GM12878 (cell line): ENCODE results near the gene SLC6A3. TPM values are rescaled to one million over a fixed set of nuclear protein-coding genes. Genes with fewer than 3 reads are reported as not detected.

Source experiments
- ATAC-seq: fragments of 200-7000 bp; cut with Tn5 transposase; 3 replicates; pipeline ENCODE4 v1.9.1; 2020; ENCODE audit warnings: mild to moderate bottlenecking, moderate library complexity
- BruUV-seq: library from RNA; stranded (reverse); fragments of 400-500 nt; replicated peaks from 2 replicates; lab custom pipeline; 2021; lab: Mats Ljungman, UMichigan
- CTCF ChIA-PET: fragments of 300-600 bp; sonication (Branson Sonifier 250); formaldehyde crosslinking; extraction: SDS; loops from one replicate; lab custom pipeline; 2021; ENCODE audit warnings: inconsistent platforms; lab: Yijun Ruan, JAX
- POLR2A ChIA-PET: fragments of 350-600 bp; formaldehyde crosslinking; extraction: SDS; loops from one replicate; lab custom pipeline; 2021; ENCODE audit warnings: inconsistent platforms; lab: Charles Lee
- RAD21 ChIA-PET: fragments of 300-600 bp; sonication (Branson Sonifier 250); formaldehyde crosslinking; loops from one replicate; lab custom pipeline; 2023; ENCODE audit warnings: antibody characterized with exemption; ENCODE audit not compliant: unreplicated experiment; lab: Charles Lee
- SMC1A ChIA-PET: fragments of 300-600 bp; sonication (Branson Sonifier 250); formaldehyde crosslinking; loops from one replicate; lab custom pipeline; 2023; ENCODE audit not compliant: unreplicated experiment, uncharacterized antibody; lab: Charles Lee
- DNase-seq: peaks from one replicate; pipeline ENCODE4 v3.0.0-alpha.2; 2011; ENCODE audit warnings: low read depth, low spot score
- FAIRE-seq: peaks from 3 replicates; lab custom pipeline; 2011; peaks lifted over from hg19 to GRCh38; lab: Jason Lieb, UNC
- H2AFZ ChIP-seq: 2 replicates; pipeline ENCODE4 v1.6.0; 2011; ENCODE audit warnings: low read depth, low read length, control low read depth; ENCODE audit not compliant: control insufficient read depth
- H3K27ac ChIP-seq: 2 replicates; pipeline ENCODE4 v1.5.1; 2011; ENCODE audit warnings: control low read depth; ENCODE audit not compliant: control insufficient read depth, insufficient read depth
- H3K27me3 ChIP-seq, 2 experiments: replicated peaks in 1 of 2; 2 replicates each; pipeline versions ENCODE4 v1.6.0 to v1.6.1; 2011; ENCODE audit warnings: low read length in 1 of 2; ENCODE audit not compliant: control insufficient read depth in 2 of 2, insufficient read depth in 2 of 2
- H3K36me3 ChIP-seq, 2 experiments: 2 replicates each; pipeline ENCODE4 v1.5.1; 2011; ENCODE audit warnings: low read length in 1 of 2; ENCODE audit not compliant: control insufficient read depth in 2 of 2, insufficient read depth in 2 of 2
- H3K4me1 ChIP-seq: 2 replicates; pipeline ENCODE4 v1.6.1; 2011; ENCODE audit warnings: mild to moderate bottlenecking, low read length, moderate library complexity, mixed read lengths; ENCODE audit not compliant: control insufficient read depth, insufficient read depth
- H3K4me2 ChIP-seq: 2 replicates; pipeline ENCODE4 v1.6.0; 2011; ENCODE audit warnings: control low read depth; ENCODE audit not compliant: control insufficient read depth, insufficient read depth
- H3K4me3 ChIP-seq: fragments of 200-600 bp; sonication (generic); 2 replicates; pipeline ENCODE4 v1.5.1; 2016
- H3K79me2 ChIP-seq: 2 replicates; pipeline ENCODE4 v1.6.0; 2011; ENCODE audit warnings: low read length; ENCODE audit not compliant: control insufficient read depth, insufficient read depth
- H3K9ac ChIP-seq: 2 replicates; pipeline ENCODE4 v1.8.0; 2011; ENCODE audit warnings: low read length, control low read depth, mixed read lengths; ENCODE audit not compliant: control insufficient read depth, insufficient read depth
- H3K9me3 ChIP-seq: replicated peaks from 3 replicates; pipeline ENCODE4 v1.5.1; 2011; ENCODE audit warnings: mild to moderate bottlenecking, low read length; ENCODE audit not compliant: control insufficient read depth, insufficient read depth
- H4K20me1 ChIP-seq: 2 replicates; pipeline ENCODE4 v1.6.0; 2011; ENCODE audit not compliant: control insufficient read depth, insufficient read depth
- EGR1 ChIP-seq, 2 experiments: IDR thresholded peaks; 1 replicate in 1 of 2; 2 replicates in 1 of 2; pipeline ENCODE4 v1.6.1; 2011 to 2012; ENCODE audit warnings: low read depth in 2 of 2, low read length in 2 of 2, borderline replicate concordance in 1 of 2, mild to moderate bottlenecking in 1 of 2, moderate library complexity in 1 of 2
- GABPA ChIP-seq: IDR thresholded peaks from 2 replicates; pipeline ENCODE4 v1.6.1; 2014; ENCODE audit warnings: antibody characterized with exemption, low read depth, mild to moderate bottlenecking, inconsistent platforms
- NR2C2 ChIP-seq: IDR thresholded peaks from 2 replicates; pipeline ENCODE4 v1.6.1; 2011; ENCODE audit warnings: borderline replicate concordance, low read depth; ENCODE audit not compliant: control insufficient read depth, insufficient read length
- PKNOX1 ChIP-seq: fragments of 450-650 bp; IDR thresholded peaks from 2 replicates; pipeline ENCODE4 v1.6.1; 2016; ENCODE audit warnings: mild to moderate bottlenecking
- POLR2AphosphoS2 ChIP-seq: IDR thresholded peaks from 2 replicates; pipeline ENCODE4 v1.6.1; 2011; ENCODE audit warnings: low read depth, mild to moderate bottlenecking, low read length, improper control_type of control experiment, moderate library complexity
- RCOR1 ChIP-seq: conservative IDR thresholded peaks from 2 replicates; pipeline ENCODE4 v1.6.1; 2012; ENCODE audit warnings: low read depth, low read length, improper control_type of control experiment
- TCF12 ChIP-seq: IDR thresholded peaks from 2 replicates; pipeline ENCODE4 v1.6.1; 2011; ENCODE audit warnings: low read depth, mild to moderate bottlenecking, low read length
- WGBS: methylation state at CpG from one replicate; pipeline ENCODE4 v1.1.6; 2016; ENCODE audit warnings: low lambda C conversion rate; ENCODE audit not compliant: insufficient replicate concordance, insufficient coverage; ENCODE audit errors: missing lambda C conversion rate; 5-methylcytosine and 5-hydroxymethylcytosine counted together
- in situ Hi-C: fragments of 300-500 bp; cut with MboI; formaldehyde crosslinking; loops from 9 replicates; pipeline ENCODE4 v1.14.3; 2018; ENCODE audit warnings: mixed read lengths
- intact Hi-C: fragments of 100-400 bp; cut with micrococcal nuclease; formaldehyde crosslinking; loops from one replicate; pipeline ENCODE4 v1.14.2; 2022; ENCODE audit not compliant: unreplicated experiment
- polyA plus RNA-seq, 11 experiments: library from polyadenylated mRNA; depleted of rRNA in 4 of 11; unstranded in 6 of 11; stranded (reverse) in 5 of 11; fragments of >200 nt; fragmentation: Nextera tagmentation in 4 of 11; fragmentation: Illumina TruSeq in 1 of 11; extraction: Ambion mirVana in 4 of 11; extraction: Trizol in 1 of 11; gene quantifications; 1 replicate in 1 of 11; 2 replicates in 10 of 11; pipeline versions ENCODE4 v1.2.1 to v1.2.3, GENCODE V29; 2011 to 2016; ENCODE audit warnings: inconsistent platforms in 2 of 11, missing spikeins in 2 of 11, low read depth in 1 of 11
- total RNA-seq, 4 experiments: library from RNA; depleted of rRNA in 3 of 4; stranded (reverse); fragments of >200 nt in 3 of 4; fragmentation: Illumina TruSeq in 1 of 4; extraction: Trizol in 1 of 4; gene quantifications; 2 replicates each; pipeline versions ENCODE4 v1.2.1 to v1.2.3, GENCODE V29; 2013 to 2021
- TF ChIP-seq, protein P1 (sequence below): fragments of 450-650 bp; IDR thresholded peaks from 2 replicates; pipeline ENCODE4 v1.6.1; 2016; ENCODE audit warnings: mild to moderate bottlenecking, moderate library complexity, borderline replicate concordance
- TF ChIP-seq, protein P2 (sequence below): IDR thresholded peaks from 2 replicates; pipeline ENCODE4 v1.6.1; 2012; ENCODE audit warnings: low read depth, low read length, improper control_type of control experiment

SLC6A3 gene
- total and polyA plus RNA-seq, 10 of the 15 experiments (the other 5 are each of a cell fraction or from before 2014, with no cell fraction given) = 0.01 TPM; not detected in 9

DNA sequence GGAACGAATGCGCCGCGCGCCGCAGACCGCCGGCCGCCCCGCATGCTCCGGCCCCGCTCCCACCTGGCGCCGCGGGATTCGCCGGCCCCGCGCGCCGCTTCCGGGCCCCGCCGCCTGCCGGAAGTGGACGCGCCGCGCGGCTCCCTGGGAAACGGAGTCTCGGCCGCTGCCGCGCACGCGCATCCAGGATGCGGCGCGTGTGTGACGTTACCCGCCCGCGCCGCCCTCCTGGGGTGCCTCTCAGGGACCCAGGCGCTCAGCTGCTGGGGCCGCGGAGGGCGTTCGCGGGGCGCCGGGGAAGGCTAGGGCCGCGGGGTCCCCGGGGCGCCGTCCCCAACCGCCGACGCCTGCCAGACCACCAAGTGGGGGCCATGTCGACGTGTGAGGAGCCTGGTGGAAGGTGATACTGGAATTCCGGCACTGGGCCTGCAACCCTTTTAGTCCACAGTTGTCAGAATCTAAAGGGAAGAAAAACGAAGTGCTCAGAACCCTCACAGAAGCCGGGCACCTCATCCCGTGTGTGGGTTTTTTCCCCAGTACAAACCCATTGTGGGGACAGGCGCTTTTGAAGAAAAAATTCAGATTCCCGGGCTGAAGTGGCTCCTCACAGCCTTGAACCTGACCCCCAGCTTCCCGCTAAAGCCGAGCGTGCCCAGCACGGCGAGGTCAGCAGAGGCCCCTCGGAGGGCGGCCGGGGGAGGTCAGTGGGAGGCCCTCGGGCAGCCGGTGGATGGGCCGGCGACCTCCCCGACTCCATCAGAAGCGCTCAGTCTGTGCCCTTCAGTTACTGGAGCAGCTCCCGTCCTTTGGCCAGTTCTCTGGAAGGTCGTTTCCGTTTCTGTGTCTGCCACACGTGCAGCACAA is 100.0 kb downstream of the SLC6A3 start, which contains the start of gene CLPTM1L (continued):
- peak; percentile 75; the same call in 1 of the 2 replicates for TF ChIP-seq POLR2AphosphoS2
- no peak for TF ChIP-seq NR2C2
- TF ChIP-seq GABPA = peak; percentile 75

DNA sequence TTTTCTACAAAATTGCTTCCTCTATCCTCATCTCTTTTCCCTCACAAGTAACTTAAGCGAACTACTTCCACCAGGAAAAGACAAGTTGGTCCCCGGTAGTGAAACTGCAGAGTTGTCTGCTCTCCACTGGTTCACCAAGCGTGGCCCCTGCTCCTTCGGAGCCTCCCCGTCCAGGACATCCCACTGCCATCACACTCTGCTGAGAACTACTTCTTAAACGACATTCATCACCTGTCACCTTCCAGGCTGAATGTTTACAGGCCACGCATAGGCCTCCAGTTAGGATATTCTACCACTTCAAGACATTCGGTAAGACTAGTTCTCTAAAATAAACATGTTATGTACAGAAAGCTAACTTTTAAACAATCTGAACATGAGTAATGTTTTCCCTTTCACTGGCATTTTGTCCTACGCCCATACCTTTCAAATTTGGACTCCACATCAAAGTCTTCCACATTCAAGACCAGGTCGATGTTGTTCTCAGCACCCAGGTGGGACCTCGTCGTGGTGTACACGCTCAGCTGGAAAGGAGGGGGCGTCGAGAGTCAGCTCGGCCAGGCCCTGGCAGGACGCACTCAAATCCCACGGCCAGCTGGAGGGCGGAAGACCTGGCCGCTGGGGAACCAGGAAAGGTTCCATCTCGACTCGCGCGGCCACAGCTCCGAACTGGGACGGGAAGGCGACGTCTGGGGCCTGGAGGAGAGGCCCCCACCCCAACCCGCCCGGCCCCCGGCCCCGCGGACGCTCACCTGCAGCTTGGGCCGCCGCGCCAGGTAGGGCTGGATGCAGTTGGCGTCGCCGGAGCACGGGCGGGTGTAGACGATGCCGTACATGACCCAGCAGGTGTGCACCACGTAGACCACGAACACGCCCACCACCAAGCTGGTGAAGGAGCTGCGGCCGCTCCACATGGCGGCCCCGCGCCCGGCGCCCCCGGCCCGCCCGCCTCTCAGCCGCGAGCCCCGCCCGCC is 101.0 kb downstream of the SLC6A3 start:
- ATAC-seq (peak; percentile 20), FAIRE-seq (no peak), DNase-seq (no peak)
- no peak overlapping the region; the same call in 1 of the 2 replicates for H2AFZ ChIP-seq
- WGBS = under 1% methylated on average over 49 of the region's 61 CpGs
- CTCF ChIA-PET = interaction anchor here (0.7 to 1.5 kb wide), 2 partner anchors 135 to 159 kb away, joined by 3 to 4 read pairs; no protein-coding TSS in a partner anchor
- TSS peak; percentile 69 for BruUV-seq
- RAD21 ChIA-PET = interaction anchor here (1.1 to 1.4 kb wide), 4 partner anchors 48 to 420 kb away, joined by 3 to 6 read pairs (median 4); partner anchors contain the start of gene TERT
- peak overlapping the region; percentile 53 for H3K4me2 ChIP-seq
- peak overlapping the region; percentile 68 for H3K27ac ChIP-seq
- intact Hi-C loops (loop anchor here (5.0 to 10.0 kb wide), 2 partner anchors 151 to 298 kb away; no protein-coding TSS in a partner anchor), in situ Hi-C loops (no loop called here)
- peaks cover 12 to 14% of the 10 kb centered on the region in 2 experiments; a peak in 3 of 4 replicates for H3K36me3 ChIP-seq
- POLR2A ChIA-PET = interaction anchor here (0.8 to 2.5 kb wide), 2 partner anchors 17 to 29 kb away, joined by 5 to 11 read pairs; no protein-coding TSS in a partner anchor
- H4K20me1 ChIP-seq = peaks cover 2% of the 10 kb centered on the region; the same call in 1 of the 2 replicates
- H3K4me3 ChIP-seq = peak overlapping the region; percentile 89
- no peaks in the 10 kb centered on the region for H3K27me3 ChIP-seq
- peaks cover 19% of the 10 kb centered on the region for H3K79me2 ChIP-seq
- H3K9me3 ChIP-seq = no peaks in the 10 kb centered on the region
- TF ChIP-seq PKNOX1 (0 out of 2 replicates have a peak, but pooled peaks have one; percentile 19), RCOR1 (no peak), EGR1 (IDR thresholded peaks at IDR 0.05; ENCODE audit: borderline replicate concordance in 1 of 2, low read depth in 2 of 2, low read length in 2 of 2) (0 out of 3 replicates have a peak, but pooled peaks of 1 of the 2 experiments have one; percentile 25), TCF12 (0 out of 2 replicates have a peak, but pooled peaks have one; percentile 1)
- TF ChIP-seq, protein P1, sequence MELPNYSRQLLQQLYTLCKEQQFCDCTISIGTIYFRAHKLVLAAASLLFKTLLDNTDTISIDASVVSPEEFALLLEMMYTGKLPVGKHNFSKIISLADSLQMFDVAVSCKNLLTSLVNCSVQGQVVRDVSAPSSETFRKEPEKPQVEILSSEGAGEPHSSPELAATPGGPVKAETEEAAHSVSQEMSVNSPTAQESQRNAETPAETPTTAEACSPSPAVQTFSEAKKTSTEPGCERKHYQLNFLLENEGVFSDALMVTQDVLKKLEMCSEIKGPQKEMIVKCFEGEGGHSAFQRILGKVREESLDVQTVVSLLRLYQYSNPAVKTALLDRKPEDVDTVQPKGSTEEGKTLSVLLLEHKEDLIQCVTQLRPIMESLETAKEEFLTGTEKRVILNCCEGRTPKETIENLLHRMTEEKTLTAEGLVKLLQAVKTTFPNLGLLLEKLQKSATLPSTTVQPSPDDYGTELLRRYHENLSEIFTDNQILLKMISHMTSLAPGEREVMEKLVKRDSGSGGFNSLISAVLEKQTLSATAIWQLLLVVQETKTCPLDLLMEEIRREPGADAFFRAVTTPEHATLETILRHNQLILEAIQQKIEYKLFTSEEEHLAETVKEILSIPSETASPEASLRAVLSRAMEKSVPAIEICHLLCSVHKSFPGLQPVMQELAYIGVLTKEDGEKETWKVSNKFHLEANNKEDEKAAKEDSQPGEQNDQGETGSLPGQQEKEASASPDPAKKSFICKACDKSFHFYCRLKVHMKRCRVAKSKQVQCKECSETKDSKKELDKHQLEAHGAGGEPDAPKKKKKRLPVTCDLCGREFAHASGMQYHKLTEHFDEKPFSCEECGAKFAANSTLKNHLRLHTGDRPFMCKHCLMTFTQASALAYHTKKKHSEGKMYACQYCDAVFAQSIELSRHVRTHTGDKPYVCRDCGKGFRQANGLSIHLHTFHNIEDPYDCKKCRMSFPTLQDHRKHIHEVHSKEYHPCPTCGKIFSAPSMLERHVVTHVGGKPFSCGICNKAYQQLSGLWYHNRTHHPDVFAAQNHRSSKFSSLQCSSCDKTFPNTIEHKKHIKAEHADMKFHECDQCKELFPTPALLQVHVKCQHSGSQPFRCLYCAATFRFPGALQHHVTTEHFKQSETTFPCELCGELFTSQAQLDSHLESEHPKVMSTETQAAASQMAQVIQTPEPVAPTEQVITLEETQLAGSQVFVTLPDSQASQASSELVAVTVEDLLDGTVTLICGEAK = no peak
- TF ChIP-seq, protein P2, sequence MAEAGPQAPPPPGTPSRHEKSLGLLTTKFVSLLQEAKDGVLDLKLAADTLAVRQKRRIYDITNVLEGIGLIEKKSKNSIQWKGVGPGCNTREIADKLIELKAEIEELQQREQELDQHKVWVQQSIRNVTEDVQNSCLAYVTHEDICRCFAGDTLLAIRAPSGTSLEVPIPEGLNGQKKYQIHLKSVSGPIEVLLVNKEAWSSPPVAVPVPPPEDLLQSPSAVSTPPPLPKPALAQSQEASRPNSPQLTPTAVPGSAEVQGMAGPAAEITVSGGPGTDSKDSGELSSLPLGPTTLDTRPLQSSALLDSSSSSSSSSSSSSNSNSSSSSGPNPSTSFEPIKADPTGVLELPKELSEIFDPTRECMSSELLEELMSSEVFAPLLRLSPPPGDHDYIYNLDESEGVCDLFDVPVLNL = no peak
- SMC1A ChIA-PET = interaction anchor here (0.5 to 1.4 kb wide), 6 partner anchors 20 to 174 kb away, joined by 3 to 4 read pairs (median 3); no protein-coding TSS in a partner anchor
- H3K9ac ChIP-seq = peak overlapping the region; percentile 87
- peaks cover 28% of the 10 kb centered on the region for H3K4me1 ChIP-seq
